ENCODE results near the gene REXO1.

- TF ChIP-seq CTCF (IDR thresholded peaks at IDR 0.05) (no peak), EZH2 (IDR thresholded peaks at IDR 0.05; ENCODE audit: borderline replicate concordance, insufficient read depth, low read depth, low read length, poor library complexity, severe bottlenecking) (no peak)
Measured at GRCh38 chr19:1889907-1890306, 41.6 kb upstream of the REXO1 start.
